Gastrocnemius medialis (tissue), 4 donors: ENCODE data around the gene INPP4A.

Experiments
- CTCF ChIP-seq, 5 experiments: fragments of 450-650 bp in 3 of 5; fragments of 200-600 bp in 2 of 5; sonication (generic) in 2 of 5; IDR thresholded peaks in 4 of 5; conservative IDR thresholded peaks in 1 of 5; 1 replicate in 4 of 5; 2 replicates in 1 of 5; pipeline ENCODE4 v1.5.1; 2016 to 2019; ENCODE audit warnings: antibody characterized with exemption in 5 of 5, mild to moderate bottlenecking in 3 of 5, moderate library complexity in 3 of 5
- POLR2A ChIP-seq, 2 donors: fragments of 450-650 bp; IDR thresholded peaks; one replicate each; pipeline ENCODE4 v1.6.1; 2017; ENCODE audit warnings: antibody characterized with exemption in 2 of 2, mild to moderate bottlenecking in 2 of 2, moderate library complexity in 2 of 2

- no peak for TF ChIP-seq CTCF (IDR thresholded peaks at IDR 0.05 in 4 of 5, conservative IDR thresholded peaks at IDR 0.05 in 1 of 5)
- TF ChIP-seq POLR2A (IDR thresholded peaks at IDR 0.05): no peak
Measured at GRCh38 chr2:98436734-98437133, 7.9 kb upstream of the INPP4A start.
